Stimulated activated memory B cell treated with anti-CD40 and anti-IgM and Interleukin-4, amounts not matched to agents 10 μg/mL and 1 μg/mL and 100 μg/mL, for 72 hours (primary cell): Measurements from ENCODE around the gene NCEH1.

Source experiments
- ATAC-seq: fragments of 150-1000 bp; cut with Tn5 transposase; 2 replicates; pipeline ENCODE4 v1.10.0; 2021
- H3K27ac Mint-ChIP-seq: one replicate; pipeline ENCODE4 v1.8.0; 2022; ENCODE audit warnings: mild to moderate bottlenecking, mixed read lengths
- H3K27me3 Mint-ChIP-seq: one replicate; pipeline ENCODE4 v1.8.0; 2022; ENCODE audit warnings: mixed read lengths
- H3K36me3 Mint-ChIP-seq: one replicate; pipeline ENCODE4 v1.8.0; 2022; ENCODE audit warnings: mixed read lengths
- H3K4me1 Mint-ChIP-seq: one replicate; pipeline ENCODE4 v1.8.0; 2022; ENCODE audit warnings: mixed read lengths
- H3K4me3 Mint-ChIP-seq: one replicate; pipeline ENCODE4 v1.8.0; 2022; ENCODE audit warnings: mild to moderate bottlenecking, moderate library complexity, mixed read lengths
- H3K9me3 Mint-ChIP-seq: one replicate; pipeline ENCODE4 v1.8.0; 2022; ENCODE audit warnings: mixed read lengths

The NCEH1 gene

GRCh38 chr3:172648747-172649146 is 62.1 kb downstream of the NCEH1 start:
- H3K27me3 Mint-ChIP-seq: no peaks in the 10 kb centered on the region

GRCh38 chr3:172647823-172648222 is 63.0 kb downstream of the NCEH1 start:
- no peaks in the 10 kb centered on the region for H3K9me3 Mint-ChIP-seq
- H3K36me3 Mint-ChIP-seq: peaks cover 14% of the 10 kb centered on the region
- no peak overlapping the region for H3K27ac Mint-ChIP-seq
- ATAC-seq: no peak
- no peak overlapping the region for H3K4me3 Mint-ChIP-seq
- H3K27me3 Mint-ChIP-seq: no peaks in the 10 kb centered on the region
- peaks cover 7% of the 10 kb centered on the region for H3K4me1 Mint-ChIP-seq

More at GRCh38 chr3:172648747-172649146, 62.1 kb downstream of the NCEH1 start:
- ATAC-seq: no peak
- no peak overlapping the region for H3K4me3 Mint-ChIP-seq
- H3K4me1 Mint-ChIP-seq: peaks cover 7% of the 10 kb centered on the region
- peaks cover 12% of the 10 kb centered on the region for H3K36me3 Mint-ChIP-seq
- no peak overlapping the region for H3K27ac Mint-ChIP-seq
- no peaks in the 10 kb centered on the region for H3K9me3 Mint-ChIP-seq

GRCh38 chr3:172647080-172647479 is 63.8 kb downstream of the NCEH1 start:
- Mint-ChIP-seq H3K4me1 (peaks cover 7% of the 10 kb centered on the region), H3K4me3 (no peak overlapping the region), H3K27ac (no peak overlapping the region), H3K27me3 (no peaks in the 10 kb centered on the region), H3K36me3 (peaks cover 17% of the 10 kb centered on the region), H3K9me3 (no peaks in the 10 kb centered on the region)
- no peak for ATAC-seq

DNA sequence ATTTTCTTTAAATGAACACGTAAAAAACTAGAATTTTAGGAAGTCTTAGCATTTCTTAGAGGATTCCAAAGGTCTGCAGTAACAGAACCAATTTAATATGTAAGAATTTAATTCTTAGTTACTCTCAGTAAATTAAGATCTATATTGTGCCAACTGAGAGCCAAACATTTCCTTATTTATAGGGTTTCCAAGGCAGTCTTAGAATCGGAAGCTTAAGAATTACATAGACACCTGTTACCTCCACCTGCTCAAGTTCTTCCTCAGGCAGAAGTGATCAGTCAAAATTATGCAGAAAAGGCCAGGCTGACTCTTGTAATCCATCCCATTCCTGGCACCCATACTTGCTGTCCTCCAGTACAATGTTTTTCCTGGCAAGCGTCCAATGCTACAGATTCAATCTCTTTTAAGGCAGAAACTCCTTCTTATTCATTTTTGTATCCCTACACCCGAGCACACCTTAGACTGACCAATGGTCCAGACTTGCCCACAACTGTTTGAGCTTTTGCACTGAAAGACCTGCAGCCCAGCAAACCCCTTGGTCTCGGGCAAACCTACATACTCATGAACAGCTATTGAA is 64.3 kb downstream of the NCEH1 start:
- no peak overlapping the region for H3K4me3 Mint-ChIP-seq
- H3K36me3 Mint-ChIP-seq: peaks cover 23% of the 10 kb centered on the region
- H3K27me3 Mint-ChIP-seq: no peaks in the 10 kb centered on the region
- ATAC-seq: no peak
- H3K27ac Mint-ChIP-seq: no peak overlapping the region
- peaks cover 1% of the 10 kb centered on the region for H3K4me1 Mint-ChIP-seq
- H3K9me3 Mint-ChIP-seq: no peaks in the 10 kb centered on the region

GRCh38 chr3:172644258-172644657 is 66.6 kb downstream of the NCEH1 start:
- no peaks in the 10 kb centered on the region for H3K4me1 Mint-ChIP-seq
- no peaks in the 10 kb centered on the region for H3K27me3 Mint-ChIP-seq
- no peak overlapping the region for H3K4me3 Mint-ChIP-seq
- H3K9me3 Mint-ChIP-seq: no peaks in the 10 kb centered on the region
- H3K36me3 Mint-ChIP-seq: peaks cover 25% of the 10 kb centered on the region
- H3K27ac Mint-ChIP-seq: no peak overlapping the region
- no peak for ATAC-seq

- no peak for ATAC-seq
- Mint-ChIP-seq H3K9me3 (no peaks in the 10 kb centered on the region), H3K27ac (no peak overlapping the region), H3K27me3 (no peaks in the 10 kb centered on the region), H3K4me1 (no peaks in the 10 kb centered on the region), H3K36me3 (peaks cover 25% of the 10 kb centered on the region), H3K4me3 (no peak overlapping the region)
These were observed 67.2 kb downstream of the NCEH1 start for GRCh38 chr3:172643506-172644179.

DNA sequence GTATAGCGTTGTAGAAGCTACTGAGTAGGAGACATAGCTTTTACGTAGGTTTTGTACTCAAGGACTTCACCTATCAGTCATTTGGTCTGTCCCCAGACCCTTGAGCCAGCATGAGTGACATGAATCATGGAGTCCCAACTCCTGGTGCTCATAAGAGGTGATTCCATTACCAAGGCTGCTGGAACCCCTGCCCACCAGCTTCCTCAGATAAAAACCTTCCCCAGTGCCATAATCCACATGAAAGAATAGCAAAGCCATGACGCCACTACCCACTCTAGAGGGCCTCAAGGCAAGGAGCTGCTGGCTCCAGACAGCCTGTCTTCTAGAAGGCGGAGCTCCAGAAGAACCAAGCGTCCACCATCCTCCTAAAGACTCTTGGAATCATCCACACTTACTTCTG is 69.6 kb downstream of the NCEH1 start:
- Mint-ChIP-seq H3K4me3 (no peak overlapping the region), H3K4me1 (no peaks in the 10 kb centered on the region), H3K27ac (no peak overlapping the region), H3K36me3 (peaks cover 36% of the 10 kb centered on the region), H3K27me3 (no peaks in the 10 kb centered on the region), H3K9me3 (no peaks in the 10 kb centered on the region)
- ATAC-seq: no peak

- no peak overlapping the region for H3K27ac Mint-ChIP-seq
- no peaks in the 10 kb centered on the region for H3K27me3 Mint-ChIP-seq
- ATAC-seq: no peak
- H3K9me3 Mint-ChIP-seq: no peaks in the 10 kb centered on the region
- peaks cover 37% of the 10 kb centered on the region for H3K36me3 Mint-ChIP-seq
- no peak overlapping the region for H3K4me3 Mint-ChIP-seq
- no peaks in the 10 kb centered on the region for H3K4me1 Mint-ChIP-seq
These were observed 70.1 kb downstream of the NCEH1 start for GRCh38 chr3:172640751-172641150.

- H3K4me3 Mint-ChIP-seq: no peak overlapping the region
- no peaks in the 10 kb centered on the region for H3K4me1 Mint-ChIP-seq
- ATAC-seq: peak; percentile 63
- no peaks in the 10 kb centered on the region for H3K27me3 Mint-ChIP-seq
- H3K36me3 Mint-ChIP-seq: peaks cover 36% of the 10 kb centered on the region
- no peaks in the 10 kb centered on the region for H3K9me3 Mint-ChIP-seq
- peak overlapping the region; percentile 31 for H3K27ac Mint-ChIP-seq
These were observed 75.3 kb downstream of the NCEH1 start for GRCh38 chr3:172635588-172635987.

GRCh38 chr3:172634948-172635347 is 75.9 kb downstream of the NCEH1 start:
- Mint-ChIP-seq H3K36me3 (peaks cover 41% of the 10 kb centered on the region), H3K4me1 (no peaks in the 10 kb centered on the region), H3K27ac (no peak overlapping the region), H3K9me3 (no peaks in the 10 kb centered on the region), H3K27me3 (no peaks in the 10 kb centered on the region), H3K4me3 (no peak overlapping the region)
- no peak for ATAC-seq

DNA sequence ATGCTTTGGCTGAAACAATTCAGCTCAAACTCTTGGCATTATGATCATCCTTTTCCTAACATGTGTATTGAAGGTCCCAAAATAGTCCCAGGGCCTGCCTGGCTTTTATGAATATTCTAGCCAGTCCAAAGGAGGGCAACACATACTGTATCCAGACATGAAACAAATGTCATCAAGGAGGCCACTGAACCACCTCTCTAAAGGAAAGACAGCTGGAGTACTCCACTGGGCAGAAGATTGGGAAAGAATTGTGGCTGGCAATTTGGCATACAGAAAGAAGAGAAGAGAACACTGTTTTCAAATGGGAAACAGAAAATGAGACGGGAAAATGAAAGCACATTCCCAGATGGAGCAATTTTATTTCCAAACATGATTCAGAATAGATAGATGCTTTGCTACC is 80.6 kb downstream of the NCEH1 start:
- H3K27ac Mint-ChIP-seq: no peak overlapping the region
- H3K4me1 Mint-ChIP-seq: no peaks in the 10 kb centered on the region
- no peak overlapping the region for H3K4me3 Mint-ChIP-seq
- H3K36me3 Mint-ChIP-seq: peaks cover 33% of the 10 kb centered on the region
- ATAC-seq: no peak
- no peaks in the 10 kb centered on the region for H3K27me3 Mint-ChIP-seq
- H3K9me3 Mint-ChIP-seq: no peaks in the 10 kb centered on the region

- Mint-ChIP-seq H3K27ac (no peak overlapping the region), H3K4me3 (no peak overlapping the region), H3K9me3 (no peaks in the 10 kb centered on the region), H3K27me3 (no peaks in the 10 kb centered on the region), H3K4me1 (no peaks in the 10 kb centered on the region), H3K36me3 (peaks cover 29% of the 10 kb centered on the region)
- no peak for ATAC-seq
These were observed 81.4 kb downstream of the NCEH1 start for GRCh38 chr3:172629470-172629869.

- H3K36me3 Mint-ChIP-seq: peaks cover 20% of the 10 kb centered on the region
- no peaks in the 10 kb centered on the region for H3K27me3 Mint-ChIP-seq
- H3K27ac Mint-ChIP-seq: no peak overlapping the region
- H3K4me1 Mint-ChIP-seq: no peaks in the 10 kb centered on the region
- no peaks in the 10 kb centered on the region for H3K9me3 Mint-ChIP-seq
- no peak for ATAC-seq
- no peak overlapping the region for H3K4me3 Mint-ChIP-seq
These were observed 83.6 kb downstream of the NCEH1 start for GRCh38 chr3:172627057-172627809.

DNA sequence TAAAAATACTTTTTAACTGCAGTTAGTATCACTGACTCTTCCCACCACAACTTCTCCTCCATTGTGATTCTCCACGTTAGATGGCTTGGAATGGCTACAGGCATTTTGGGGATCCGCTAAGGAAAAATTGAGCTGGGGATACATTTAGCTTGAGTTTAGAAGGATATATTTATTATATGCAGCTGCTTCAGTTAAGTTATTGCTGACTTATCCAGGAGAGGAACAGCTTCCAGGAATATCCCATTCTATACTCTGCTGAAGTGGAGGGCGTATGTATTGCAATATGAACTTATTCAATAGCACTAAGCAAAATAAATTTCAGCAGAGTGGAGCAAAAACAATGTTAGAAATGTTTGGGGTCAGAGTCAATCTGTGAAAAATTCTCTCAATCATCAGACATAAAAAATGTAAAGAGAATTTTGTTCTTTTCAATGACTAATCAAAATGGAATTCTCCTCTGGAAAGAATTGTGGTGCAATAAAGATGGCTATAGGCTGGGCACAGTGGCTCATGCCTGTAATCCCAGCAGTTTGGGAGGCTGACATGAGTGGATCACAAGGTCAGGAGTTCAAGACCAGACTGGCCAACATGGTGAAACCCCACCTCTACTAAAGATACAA is 84.7 kb downstream of the NCEH1 start:
- no peaks in the 10 kb centered on the region for H3K4me1 Mint-ChIP-seq
- no peak for ATAC-seq

GRCh38 chr3:172625404-172625803 is 85.5 kb downstream of the NCEH1 start:
- no peak overlapping the region for H3K27ac Mint-ChIP-seq
- no peaks in the 10 kb centered on the region for H3K27me3 Mint-ChIP-seq

More for the DNA sequence above, 84.7 kb downstream of the NCEH1 start:
- no peaks in the 10 kb centered on the region for H3K27me3 Mint-ChIP-seq
- H3K4me3 Mint-ChIP-seq: no peak overlapping the region
- peaks cover 14% of the 10 kb centered on the region for H3K36me3 Mint-ChIP-seq
- no peaks in the 10 kb centered on the region for H3K9me3 Mint-ChIP-seq
- no peak overlapping the region for H3K27ac Mint-ChIP-seq

More at GRCh38 chr3:172625404-172625803, 85.5 kb downstream of the NCEH1 start:
- no peaks in the 10 kb centered on the region for H3K9me3 Mint-ChIP-seq
- H3K4me3 Mint-ChIP-seq: no peak overlapping the region
- peaks cover 13% of the 10 kb centered on the region for H3K36me3 Mint-ChIP-seq
- no peaks in the 10 kb centered on the region for H3K4me1 Mint-ChIP-seq
- no peak for ATAC-seq
